ENCODE data around the gene VPS13C.

Gene VPS13C

DNA sequence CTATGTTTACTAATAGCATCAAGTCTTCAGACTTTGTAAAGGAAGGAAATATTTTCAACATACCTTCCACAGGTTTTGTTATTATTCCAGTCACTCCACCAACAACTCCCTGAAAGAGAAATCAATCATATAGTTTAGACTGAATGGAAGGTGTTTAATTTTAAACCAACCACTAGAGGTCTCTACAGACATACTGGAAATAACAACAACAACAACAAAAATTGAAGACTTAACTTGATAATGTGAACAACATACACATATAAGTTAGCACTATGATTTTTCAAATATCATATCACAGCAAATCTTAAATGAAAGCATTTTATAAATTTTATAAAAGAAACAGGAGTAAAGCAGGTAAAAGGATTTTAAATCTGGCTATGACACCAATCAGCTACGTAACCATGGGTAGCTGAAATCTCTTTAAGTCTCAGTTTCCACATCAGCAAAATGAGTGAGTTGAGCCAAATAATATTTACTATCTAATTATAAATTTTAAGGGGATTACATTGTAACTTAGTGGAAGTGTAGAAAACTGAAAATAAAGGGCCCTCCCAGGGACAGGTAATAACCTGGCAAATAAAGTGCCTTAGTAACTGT lies 188.2 kb downstream of the VPS13C start:
- Histone ChIP-seq H3K27ac (no peak overlapping the region), H3K36me3 (ENCODE audit: insufficient read depth, low read length) (no peaks in the 10 kb centered on the region), H3K4me3 (no peak overlapping the region), H3K9ac (ENCODE audit: insufficient read length) (no peak overlapping the region), H3K9me3 (ENCODE audit: low read depth, low read length) (no peaks in the 10 kb centered on the region)
- no peak for TF ChIP-seq POLR2AphosphoS5 (IDR thresholded peaks at IDR 0.05; ENCODE audit: borderline replicate concordance, low read depth, low read length)
- no peak for TF ChIP-seq FOXP2 (optimal IDR thresholded peaks at IDR 0.05; ENCODE audit: control extremely low read depth, extremely low read length, insufficient read depth)
- no peak for TF ChIP-seq EZH2 (IDR thresholded peaks at IDR 0.05)
- no peak for DNase-seq (ENCODE audit: low read depth, low spot score)

- H3K9me3 ChIP-seq (ENCODE audit: low read depth, low read length) = no peaks in the 10 kb centered on the region
- H3K4me3 ChIP-seq = no peak overlapping the region
- H3K9ac ChIP-seq (ENCODE audit: insufficient read length) = no peak overlapping the region
- no peaks in the 10 kb centered on the region for H3K36me3 ChIP-seq (ENCODE audit: insufficient read depth, low read length)
- TF ChIP-seq POLR2AphosphoS5 (IDR thresholded peaks at IDR 0.05; ENCODE audit: borderline replicate concordance, low read depth, low read length) = no peak
- TF ChIP-seq EZH2 (IDR thresholded peaks at IDR 0.05) = no peak
- no peak for TF ChIP-seq FOXP2 (optimal IDR thresholded peaks at IDR 0.05; ENCODE audit: control extremely low read depth, extremely low read length, insufficient read depth)
- DNase-seq (ENCODE audit: low read depth, low spot score) = no peak
- no peak overlapping the region for H3K27ac ChIP-seq
Observed at GRCh38 chr15:61869656-61870055, 190.6 kb downstream of the VPS13C start.

GRCh38 chr15:61861962-61862361 lies 198.3 kb downstream of the VPS13C start:
- Histone ChIP-seq H3K36me3 (ENCODE audit: insufficient read depth, low read length) (no peaks in the 10 kb centered on the region), H3K4me3 (no peak overlapping the region), H3K27ac (no peak overlapping the region), H3K9ac (ENCODE audit: insufficient read length) (no peak overlapping the region), H3K9me3 (ENCODE audit: low read depth, low read length) (no peaks in the 10 kb centered on the region)
- no peak for DNase-seq (ENCODE audit: low read depth, low spot score)
- no peak for TF ChIP-seq POLR2AphosphoS5 (IDR thresholded peaks at IDR 0.05; ENCODE audit: borderline replicate concordance, low read depth, low read length)
- no peak for TF ChIP-seq EZH2 (IDR thresholded peaks at IDR 0.05)
- no peak for TF ChIP-seq FOXP2 (optimal IDR thresholded peaks at IDR 0.05; ENCODE audit: control extremely low read depth, extremely low read length, insufficient read depth)

GRCh38 chr15:61857169-61857829 lies 202.9 kb downstream of the VPS13C start:
- 0 out of 2 replicates have a peak overlapping the region, but pooled peaks have one; percentile 32 for H3K27ac ChIP-seq
- TF ChIP-seq POLR2AphosphoS5 (IDR thresholded peaks at IDR 0.05; ENCODE audit: borderline replicate concordance, low read depth, low read length) = no peak
- TF ChIP-seq EZH2 (IDR thresholded peaks at IDR 0.05) = no peak
- no peak for TF ChIP-seq FOXP2 (optimal IDR thresholded peaks at IDR 0.05; ENCODE audit: control extremely low read depth, extremely low read length, insufficient read depth)
- H3K36me3 ChIP-seq (ENCODE audit: insufficient read depth, low read length) = no peaks in the 10 kb centered on the region

GRCh38 chr15:61856295-61856694 lies 204.0 kb downstream of the VPS13C start:
- no peak for DNase-seq (ENCODE audit: low read depth, low spot score)
- Histone ChIP-seq H3K36me3 (ENCODE audit: insufficient read depth, low read length) (no peaks in the 10 kb centered on the region), H3K9me3 (ENCODE audit: low read depth, low read length) (no peaks in the 10 kb centered on the region), H3K9ac (ENCODE audit: insufficient read length) (no peak overlapping the region), H3K4me3 (no peak overlapping the region), H3K27ac (no peak overlapping the region)
- TF ChIP-seq EZH2 (IDR thresholded peaks at IDR 0.05) (no peak), POLR2AphosphoS5 (IDR thresholded peaks at IDR 0.05; ENCODE audit: borderline replicate concordance, low read depth, low read length) (no peak), FOXP2 (optimal IDR thresholded peaks at IDR 0.05; ENCODE audit: control extremely low read depth, extremely low read length, insufficient read depth) (no peak)

More at GRCh38 chr15:61857169-61857829, 202.9 kb downstream of the VPS13C start:
- Histone ChIP-seq H3K9ac (ENCODE audit: insufficient read length) (no peak overlapping the region), H3K9me3 (ENCODE audit: low read depth, low read length) (no peaks in the 10 kb centered on the region), H3K4me3 (no peak overlapping the region)
- DNase-seq (ENCODE audit: low read depth, low spot score) = no peak

GRCh38 chr15:61853195-61853594 lies 207.1 kb downstream of the VPS13C start:
- H3K4me3 ChIP-seq = no peak overlapping the region
- TF ChIP-seq FOXP2 (optimal IDR thresholded peaks at IDR 0.05; ENCODE audit: control extremely low read depth, extremely low read length, insufficient read depth) (no peak), EZH2 (IDR thresholded peaks at IDR 0.05) (no peak), POLR2AphosphoS5 (IDR thresholded peaks at IDR 0.05; ENCODE audit: borderline replicate concordance, low read depth, low read length) (no peak)
- H3K9ac ChIP-seq (ENCODE audit: insufficient read length) = no peak overlapping the region
- no peaks in the 10 kb centered on the region for H3K9me3 ChIP-seq (ENCODE audit: low read depth, low read length)
- no peak for DNase-seq (ENCODE audit: low read depth, low spot score)
- H3K27ac ChIP-seq = no peak overlapping the region
- H3K36me3 ChIP-seq (ENCODE audit: insufficient read depth, low read length) = no peaks in the 10 kb centered on the region

DNA sequence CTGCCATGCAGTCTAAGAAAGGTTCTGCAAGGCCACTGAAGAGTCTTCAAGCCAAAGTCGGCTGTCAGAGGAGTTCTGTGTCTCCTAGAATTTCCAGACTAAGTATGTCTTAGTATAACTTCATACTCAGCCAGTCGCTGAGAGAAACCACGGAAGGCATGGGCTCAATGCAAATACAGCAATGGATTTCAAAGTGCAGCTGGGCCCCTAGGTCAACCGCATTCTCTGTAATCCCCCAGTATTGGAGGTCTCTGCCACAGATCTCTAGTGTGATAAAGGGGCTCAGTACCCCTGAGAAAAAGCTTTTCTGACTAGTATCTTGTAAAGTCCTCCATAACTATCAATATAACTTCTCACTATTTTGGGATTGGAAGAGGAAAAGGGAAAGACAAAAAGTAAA lies 208.3 kb downstream of the VPS13C start:
- Histone ChIP-seq H3K27ac (no peak overlapping the region), H3K9ac (ENCODE audit: insufficient read length) (no peak overlapping the region), H3K36me3 (ENCODE audit: insufficient read depth, low read length) (no peaks in the 10 kb centered on the region), H3K9me3 (ENCODE audit: low read depth, low read length) (no peaks in the 10 kb centered on the region), H3K4me3 (no peak overlapping the region)
- TF ChIP-seq FOXP2 (optimal IDR thresholded peaks at IDR 0.05; ENCODE audit: control extremely low read depth, extremely low read length, insufficient read depth) (no peak), EZH2 (IDR thresholded peaks at IDR 0.05) (no peak), POLR2AphosphoS5 (IDR thresholded peaks at IDR 0.05; ENCODE audit: borderline replicate concordance, low read depth, low read length) (no peak)
- DNase-seq (ENCODE audit: low read depth, low spot score) = no peak

- Histone ChIP-seq H3K36me3 (ENCODE audit: insufficient read depth, low read length) (no peaks in the 10 kb centered on the region), H3K27ac (no peak overlapping the region), H3K4me3 (no peak overlapping the region), H3K9ac (ENCODE audit: insufficient read length) (no peak overlapping the region), H3K9me3 (ENCODE audit: low read depth, low read length) (no peaks in the 10 kb centered on the region)
- no peak for TF ChIP-seq POLR2AphosphoS5 (IDR thresholded peaks at IDR 0.05; ENCODE audit: borderline replicate concordance, low read depth, low read length)
- TF ChIP-seq FOXP2 (optimal IDR thresholded peaks at IDR 0.05; ENCODE audit: control extremely low read depth, extremely low read length, insufficient read depth) = no peak
- TF ChIP-seq EZH2 (IDR thresholded peaks at IDR 0.05) = no peak
- no peak for DNase-seq (ENCODE audit: low read depth, low spot score)
Observed at GRCh38 chr15:61849447-61849846, 210.8 kb downstream of the VPS13C start.
